ENCODE measurements around the gene CACNA1D. TPM values are rescaled to one million over a fixed set of nuclear protein-coding genes. Genes with fewer than 3 reads are reported as not detected.

The CACNA1D gene
- total RNA-seq, 4 donors from 2014 or later, result 0.75 to 2.5 (median 1.2) TPM

DNA sequence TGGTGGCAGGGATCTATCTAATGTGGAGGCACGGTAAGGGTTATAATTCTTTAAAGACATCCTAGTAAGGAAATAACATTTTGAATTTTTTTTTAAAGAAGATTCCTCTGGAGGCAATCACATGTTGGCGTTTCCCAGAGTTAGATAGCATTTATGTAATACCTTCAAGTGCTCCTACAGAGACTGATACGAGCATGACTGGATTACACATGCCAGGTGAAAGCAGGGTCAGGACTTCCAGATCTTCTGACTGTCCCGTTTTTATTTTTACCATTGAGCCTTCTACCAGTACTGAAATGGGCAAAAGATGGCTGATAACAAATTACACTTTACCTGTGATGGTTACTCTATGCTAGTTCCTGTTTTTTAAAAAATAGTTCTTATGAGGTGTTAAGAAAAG lies 365.8 kb downstream of the CACNA1D start:
- DNase-seq (ENCODE audit: extremely low spot score), result no peak
- 80% methylated on average over 4 of the region's 4 CpGs for WGBS
- Histone ChIP-seq H3K4me1 (no peaks in the 10 kb centered on the region), H3K36me3 (peaks cover 15 to 66% (median 48%) of the 10 kb centered on the region in 4 donors), H3K4me3 (no peak overlapping the region), H3K27ac (replicated peaks in 1 of 4) (no peak overlapping the region), H3K9me3 (no peaks in the 10 kb centered on the region), H3K27me3 (no peaks in the 10 kb centered on the region)
- intact Hi-C loops (cut with DNase I), result no loop called here
- TF ChIP-seq EP300 (IDR thresholded peaks at IDR 0.05) (no peak), POLR2A (IDR thresholded peaks at IDR 0.05; ENCODE audit: low read depth) (no peak), CTCF (IDR thresholded peaks at IDR 0.05) (no peak), POLR2AphosphoS5 (IDR thresholded peaks at IDR 0.05) (no peak)

- intact Hi-C loops (cut with DNase I), result no loop called here
- Histone ChIP-seq H3K4me3 (no peak overlapping the region), H3K27ac (replicated peaks in 1 of 4) (no peak overlapping the region), H3K4me1 (no peaks in the 10 kb centered on the region), H3K9me3 (no peaks in the 10 kb centered on the region), H3K36me3 (peaks cover 19 to 85% (median 66%) of the 10 kb centered on the region in 4 donors), H3K27me3 (no peaks in the 10 kb centered on the region)
- TF ChIP-seq EP300 (IDR thresholded peaks at IDR 0.05) (no peak), POLR2AphosphoS5 (IDR thresholded peaks at IDR 0.05) (no peak), CTCF (IDR thresholded peaks at IDR 0.05) (no peak), POLR2A (IDR thresholded peaks at IDR 0.05; ENCODE audit: low read depth) (no peak)
- DNase-seq (ENCODE audit: extremely low spot score), result no peak
- 96% methylated on average over 3 of the region's 3 CpGs for WGBS
Measured at GRCh38 chr3:53862241-53862640, 367.8 kb downstream of the CACNA1D start.

DNA sequence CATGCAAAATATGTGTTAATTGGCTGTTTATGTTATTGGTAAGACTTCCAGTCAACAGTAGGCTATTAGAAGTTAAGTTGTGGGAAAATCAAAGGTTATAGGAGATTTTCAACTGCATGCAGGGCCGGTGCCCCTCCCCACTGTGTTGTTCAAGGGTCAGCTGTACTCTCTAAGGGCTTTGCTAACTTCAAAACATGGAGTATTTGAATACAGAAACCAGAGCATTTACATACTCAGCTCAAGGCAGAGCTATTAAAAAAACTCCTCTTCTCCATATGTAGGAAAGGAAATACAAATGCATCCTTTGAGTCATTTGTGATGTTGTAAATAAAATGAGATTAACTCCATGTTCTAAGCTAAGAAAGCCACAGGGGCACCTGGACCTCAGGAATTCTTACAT lies 368.7 kb downstream of the CACNA1D start:
- H3K27me3 ChIP-seq, result no peaks in the 10 kb centered on the region
- H3K27ac ChIP-seq (replicated peaks in 1 of 4), result no peak overlapping the region
- no peaks in the 10 kb centered on the region for H3K9me3 ChIP-seq
- intact Hi-C loops (cut with DNase I), result no loop called here
- no peaks in the 10 kb centered on the region for H3K4me1 ChIP-seq
- no peak for DNase-seq (ENCODE audit: extremely low spot score)
- TF ChIP-seq POLR2AphosphoS5 (IDR thresholded peaks at IDR 0.05) (no peak), POLR2A (IDR thresholded peaks at IDR 0.05; ENCODE audit: low read depth) (no peak), EP300 (IDR thresholded peaks at IDR 0.05) (no peak), CTCF (IDR thresholded peaks at IDR 0.05) (no peak)
- H3K4me3 ChIP-seq, result no peak overlapping the region
- WGBS, result 75% methylated on average over 1 of the region's 1 CpG
- peaks cover 19 to 94% (median 75%) of the 10 kb centered on the region in 4 donors for H3K36me3 ChIP-seq

Small RNA genes within 50 kb of the gene (small RNA-seq; reads per million reads assigned to genes)
- 0 reads per million in 3 donors for gene AC012467.1
- gene RF00154, result 20.8 to 34.1 (median 31.0) reads per million in 3 donors

Other genes with a start within 250 kb of the CACNA1D start
- gene TKT, start 238.6 kb upstream of the CACNA1D start, total RNA-seq, result 100 to 1,000 TPM; 295 to 524 (median 378) TPM
- gene DCP1A, start 147.1 kb upstream of the CACNA1D start, total RNA-seq, result 10 to 100 TPM; 17.0 to 26.4 (median 20.5) TPM

Data from esophagus muscularis mucosa (tissue), 4 donors.